HepG2 (cell line): ENCODE measurements around the gene DAB1. TPM values are rescaled to one million over a fixed set of nuclear protein-coding genes. Genes with fewer than 3 reads are reported as not detected.

Experiments
- ATAC-seq: fragments of 200-7000 bp; cut with Tn5 transposase; 3 replicates; pipeline ENCODE4 v1.9.1; 2020; ENCODE audit warnings: mild to moderate bottlenecking, moderate library complexity
- BruUV-seq: library from RNA; stranded (reverse); fragments of 400-500 nt; replicated peaks from 2 replicates; lab custom pipeline; 2021; lab: Mats Ljungman, UMichigan
- CTCF ChIA-PET: fragments of 300-600 bp; formaldehyde crosslinking; extraction: SDS; loops from one replicate; lab custom pipeline; 2021; ENCODE audit warnings: low total read pairs, inconsistent platforms, low intra/inter-chr PET ratio; lab: Yijun Ruan, JAX
- POLR2A ChIA-PET: fragments of 350-600 bp; sonication (Branson Sonifier 250); formaldehyde crosslinking; loops from one replicate; lab custom pipeline; 2020; ENCODE audit warnings: antibody characterized with exemption, inconsistent platforms; lab: Yijun Ruan, JAX
- DNase-seq: peaks from one replicate; pipeline ENCODE4 v3.0.0-alpha.2; 2015; ENCODE audit warnings: low spot score
- FAIRE-seq: peaks from 3 replicates; lab custom pipeline; 2011; peaks lifted over from hg19 to GRCh38; lab: Jason Lieb, UNC
- H2AFZ ChIP-seq: one replicate; pipeline ENCODE4 v1.6.1; 2011; ENCODE audit warnings: low read length, inconsistent platforms
- H3K27ac ChIP-seq: fragments of 300-600 bp; 3 replicates; pipeline ENCODE4 v1.8.0; 2011; ENCODE audit warnings: mixed run types, mild to moderate bottlenecking, mixed read lengths, low read length, inconsistent platforms; ENCODE audit not compliant: insufficient read depth; ENCODE audit errors: extremely low read length
- H3K27me3 ChIP-seq, 2 experiments: fragments of 200-600 bp in 1 of 2; 2 replicates in 1 of 2; 3 replicates in 1 of 2; pipeline versions ENCODE4 v1.6.0 to v1.8.0; 2011; ENCODE audit warnings: low read length in 2 of 2, mild to moderate bottlenecking in 2 of 2, moderate library complexity in 2 of 2, inconsistent platforms in 1 of 2; ENCODE audit not compliant: insufficient read depth in 2 of 2, control insufficient read depth in 1 of 2
- H3K36me3 ChIP-seq, 2 experiments: fragments of 200-600 bp in 1 of 2; replicated peaks in 1 of 2; 2 replicates in 1 of 2; 3 replicates in 1 of 2; pipeline versions ENCODE4 v1.5.1 to v1.8.0; 2011; ENCODE audit warnings: low read length in 2 of 2, inconsistent platforms in 1 of 2; ENCODE audit not compliant: insufficient read depth in 2 of 2, control insufficient read depth in 1 of 2
- H3K4me1 ChIP-seq: 2 replicates; pipeline ENCODE4 v1.5.1; 2012; ENCODE audit warnings: low read length, inconsistent platforms; ENCODE audit not compliant: insufficient read depth
- H3K4me2 ChIP-seq: 2 replicates; pipeline ENCODE4 v1.6.0; 2011; ENCODE audit warnings: low read depth, low read length, inconsistent platforms
- H3K4me3 ChIP-seq, 3 experiments: fragments of 200-600 bp in 1 of 3; sonication (generic), shearing (Covaris generic) in 1 of 3; replicated peaks in 1 of 3; 2 replicates each; pipeline ENCODE4 v1.5.1; 2011 to 2016; ENCODE audit warnings: low read length in 3 of 3, inconsistent platforms in 2 of 3, low read depth in 2 of 3, mild to moderate bottlenecking in 2 of 3, control low read depth in 1 of 3, mixed read lengths in 1 of 3; ENCODE audit not compliant: insufficient read depth in 1 of 3
- H3K79me2 ChIP-seq: one replicate; pipeline ENCODE4 v1.6.1; 2011; ENCODE audit warnings: low read length, inconsistent platforms; ENCODE audit not compliant: insufficient read depth
- H3K9ac ChIP-seq: 2 replicates; pipeline ENCODE4 v1.6.0; 2011; ENCODE audit warnings: mild to moderate bottlenecking, low read depth, low read length, inconsistent platforms; ENCODE audit not compliant: insufficient read depth
- H3K9me3 ChIP-seq: 2 replicates; pipeline ENCODE4 v1.5.1; 2012; ENCODE audit warnings: mild to moderate bottlenecking, low read length
- H4K20me1 ChIP-seq: 2 replicates; pipeline ENCODE4 v1.6.0; 2011; ENCODE audit warnings: inconsistent platforms, mild to moderate bottlenecking, low read length, moderate library complexity; ENCODE audit not compliant: insufficient read depth
- BHLHE40 ChIP-seq: IDR thresholded peaks from 2 replicates; pipeline ENCODE4 v1.6.1; 2011; ENCODE audit warnings: low read length, improper control_type of control experiment
- CHCHD3 ChIP-seq: sonication (generic); formaldehyde crosslinking; IDR thresholded peaks from 2 replicates; pipeline ENCODE4 v1.8.0; 2022; ENCODE audit warnings: mild to moderate bottlenecking, missing genetic modification reagents, moderate library complexity
- RBM22 ChIP-seq: fragments of 200-400 bp; formaldehyde crosslinking; optimal IDR thresholded peaks from 2 replicates; pipeline ENCODE3; 2017; ENCODE audit warnings: mild to moderate bottlenecking, low read length, moderate library complexity
- SP2 ChIP-seq: sonication (generic); formaldehyde crosslinking; IDR thresholded peaks from 2 replicates; pipeline ENCODE4 v1.5.1; 2020; ENCODE audit warnings: mild to moderate bottlenecking, missing genetic modification reagents
- ZFX ChIP-seq: sonication (generic); formaldehyde crosslinking; IDR thresholded peaks from 2 replicates; pipeline ENCODE4 v1.4.0; 2020; ENCODE audit warnings: mild to moderate bottlenecking, low read depth, missing genetic modification reagents, moderate library complexity
- ZNF225 ChIP-seq: sonication (generic); formaldehyde crosslinking; IDR thresholded peaks from 2 replicates; pipeline ENCODE4 v1.4.0; 2020; ENCODE audit warnings: mild to moderate bottlenecking, missing genetic modification reagents
- ZNF235 ChIP-seq: sonication (generic); formaldehyde crosslinking; IDR thresholded peaks from 2 replicates; pipeline ENCODE4 v1.8.1; 2023; ENCODE audit warnings: mild to moderate bottlenecking, missing genetic modification reagents, borderline replicate concordance
- ZNF256 ChIP-seq: sonication (generic); formaldehyde crosslinking; conservative IDR thresholded peaks from 2 replicates; pipeline ENCODE4 v1.4.0; 2020; ENCODE audit warnings: missing genetic modification reagents
- ZNF431 ChIP-seq: sonication (generic); formaldehyde crosslinking; IDR thresholded peaks from 2 replicates; pipeline ENCODE4 v1.9.0; 2022; ENCODE audit warnings: missing genetic modification reagents, low read depth, mild to moderate bottlenecking, borderline replicate concordance
- WGBS: methylation state at CpG from one replicate; pipeline ENCODE4 v1.1.6; 2017; ENCODE audit warnings: low lambda C conversion rate; 5-methylcytosine and 5-hydroxymethylcytosine counted together
- in situ Hi-C: cut with HindIII; loops from 2 replicates; pipeline ENCODE4 v1.10.0; 2017; ENCODE audit warnings: low pct_unique_long_range_greater_than_20kb; ENCODE audit not compliant: extremely low pct_ligation_motif_present
- intact Hi-C: fragments of 100-400 bp; cut with micrococcal nuclease; formaldehyde crosslinking; loops from one replicate; pipeline ENCODE4 v1.10.0; 2022; ENCODE audit not compliant: unreplicated experiment
- polyA plus RNA-seq, 8 experiments: library from polyadenylated mRNA; depleted of rRNA in 3 of 8; stranded (reverse) in 7 of 8; unstranded in 1 of 8; fragments of >200 nt; fragmentation: Illumina TruSeq in 4 of 8; extraction: Trizol in 4 of 8; gene quantifications; 2 replicates each; pipeline versions ENCODE4 v1.2.1 to v1.2.3, GENCODE V29; 2011 to 2016; ENCODE audit warnings: low read depth in 4 of 8, missing spikeins in 1 of 8, mixed read lengths in 1 of 8; ENCODE audit not compliant: insufficient read depth in 1 of 8
- total RNA-seq, 5 experiments: library from RNA; depleted of rRNA; stranded (reverse); fragments of >200 nt; fragmentation: Illumina TruSeq; extraction: Trizol; gene quantifications; 2 replicates each; pipeline ENCODE4 v1.2.3, GENCODE V29; 2016; ENCODE audit warnings: low read depth in 1 of 5
- TF ChIP-seq, protein P1 (sequence below): fragments of 450-650 bp; IDR thresholded peaks from 2 replicates; pipeline ENCODE4 v1.6.1; 2017

Gene DAB1
- total and polyA plus RNA-seq, 2 of the 13 experiments (the other 11 are each of a cell fraction or from before 2014, with no cell fraction given), result 0.04 to 0.13 TPM

DNA sequence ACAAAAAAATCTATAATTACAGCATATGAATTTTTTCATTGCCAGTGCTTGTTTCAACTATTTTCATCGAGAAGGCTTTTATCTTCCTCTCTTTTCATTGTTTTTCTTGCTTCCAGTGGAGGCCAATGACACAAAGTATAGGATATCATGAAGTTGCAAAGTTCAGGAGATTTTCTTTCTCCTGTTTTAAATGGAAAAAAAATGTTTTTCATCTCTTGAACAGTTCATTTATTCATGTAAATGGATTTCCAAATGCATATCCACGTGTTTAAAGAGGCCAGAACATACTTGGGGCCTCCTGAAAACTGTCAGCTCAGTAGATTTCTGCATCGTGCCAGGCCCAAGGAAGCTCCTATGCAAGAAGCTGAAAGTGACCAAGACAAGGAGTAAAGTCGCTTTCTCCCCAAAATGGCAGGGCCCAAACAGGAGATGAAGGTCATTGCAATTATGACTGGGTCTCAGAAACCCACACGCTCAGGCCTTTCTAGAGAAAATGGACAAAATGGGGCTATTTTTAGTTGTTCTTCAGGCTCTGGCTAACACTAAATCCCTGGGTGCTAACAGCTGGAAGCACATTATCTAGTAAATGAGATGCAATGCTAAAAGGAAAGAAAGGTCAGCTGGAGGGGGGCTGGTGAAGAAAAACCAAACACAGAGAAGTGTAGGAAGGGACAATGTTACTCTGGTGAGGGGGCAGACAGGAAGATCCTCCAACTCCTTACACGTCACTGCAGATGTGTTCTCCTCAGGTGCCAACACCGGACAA, 321.1 kb downstream of the DAB1 start:
- Histone ChIP-seq H4K20me1 (no peaks in the 10 kb centered on the region), H3K27me3 (no peaks in the 10 kb centered on the region), H3K36me3 (no peaks in the 10 kb centered on the region), H3K27ac (no peak overlapping the region), H3K4me3 (no peak overlapping the region), H3K4me2 (no peak overlapping the region), H3K9ac (no peak overlapping the region), H3K9me3 (no peaks in the 10 kb centered on the region), H3K4me1 (no peaks in the 10 kb centered on the region), H2AFZ (no peak overlapping the region), H3K79me2 (no peaks in the 10 kb centered on the region)
- CTCF ChIA-PET, result no interaction called here
- no peak for ATAC-seq
- intact Hi-C loops, result no loop called here
- DNase-seq, result no peak
- 41% methylated on average over 7 of the region's 7 CpGs for WGBS
- in situ Hi-C loops, result no loop called here
- TF ChIP-seq ZNF256, result no peak
- no peak for TF ChIP-seq ZFX
- no peak for TF ChIP-seq SP2
- no peak for TF ChIP-seq ZNF225
- no peak for TF ChIP-seq RBM22
- TF ChIP-seq BHLHE40, result no peak
- TF ChIP-seq ZNF235 (CRISPR knock-in tag), result no peak
- no peak for TF ChIP-seq CHCHD3 (CRISPR knock-in tag)
- TF ChIP-seq, protein P1, sequence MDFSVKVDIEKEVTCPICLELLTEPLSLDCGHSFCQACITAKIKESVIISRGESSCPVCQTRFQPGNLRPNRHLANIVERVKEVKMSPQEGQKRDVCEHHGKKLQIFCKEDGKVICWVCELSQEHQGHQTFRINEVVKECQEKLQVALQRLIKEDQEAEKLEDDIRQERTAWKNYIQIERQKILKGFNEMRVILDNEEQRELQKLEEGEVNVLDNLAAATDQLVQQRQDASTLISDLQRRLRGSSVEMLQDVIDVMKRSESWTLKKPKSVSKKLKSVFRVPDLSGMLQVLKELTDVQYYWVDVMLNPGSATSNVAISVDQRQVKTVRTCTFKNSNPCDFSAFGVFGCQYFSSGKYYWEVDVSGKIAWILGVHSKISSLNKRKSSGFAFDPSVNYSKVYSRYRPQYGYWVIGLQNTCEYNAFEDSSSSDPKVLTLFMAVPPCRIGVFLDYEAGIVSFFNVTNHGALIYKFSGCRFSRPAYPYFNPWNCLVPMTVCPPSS, result no peak
- TF ChIP-seq ZNF431 (CRISPR knock-in tag), result no peak
- POLR2A ChIA-PET, result no interaction called here
- no TSS peak for BruUV-seq
- no peak for FAIRE-seq
